Esophagus squamous epithelium (tissue), 4 donors: ENCODE measurements around the gene KIAA0513.

Experiments used
- CTCF ChIP-seq, 6 experiments: fragments of 450-650 bp in 4 of 6; fragments of 200-600 bp in 2 of 6; sonication (generic) in 2 of 6; IDR thresholded peaks; one replicate each; pipeline ENCODE4 v1.5.1; 2016 to 2019; ENCODE audit warnings: antibody characterized with exemption in 6 of 6, mild to moderate bottlenecking in 4 of 6, moderate library complexity in 4 of 6
- POLR2A ChIP-seq, 4 donors: fragments of 450-650 bp; IDR thresholded peaks; one replicate each; pipeline ENCODE4 v1.6.1; 2017; ENCODE audit warnings: antibody characterized with exemption in 4 of 4, mild to moderate bottlenecking in 4 of 4, moderate library complexity in 3 of 4

DNA sequence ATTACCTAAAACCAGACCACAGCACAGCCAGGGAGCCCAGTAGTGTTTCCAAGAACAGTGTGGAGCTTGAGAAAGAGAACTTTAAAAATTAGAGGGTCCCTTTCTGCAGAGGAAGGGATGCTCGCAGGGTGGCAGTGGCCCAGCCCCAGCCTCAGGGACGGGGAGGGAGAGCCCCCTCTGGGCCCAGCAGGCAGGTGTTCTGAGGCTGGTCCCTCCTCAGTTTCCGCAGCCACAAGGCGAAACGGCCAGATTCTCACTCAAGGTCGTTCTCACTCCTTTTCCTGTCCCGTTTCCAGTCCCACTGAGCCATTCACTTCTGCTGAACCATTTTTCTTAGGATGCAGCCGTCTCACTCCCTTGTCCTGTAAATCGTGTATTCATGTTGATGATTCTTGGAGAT lies 64.7 kb downstream of the KIAA0513 start:
- TF ChIP-seq POLR2A (IDR thresholded peaks at IDR 0.05), result no peak
- TF ChIP-seq CTCF (IDR thresholded peaks at IDR 0.05), result no peak
